Thyroid gland (tissue), 4 donors: ENCODE measurements around the gene PTPN18. TPM values are rescaled to one million over a fixed set of nuclear protein-coding genes. Genes with fewer than 3 reads are reported as not detected.

ENCODE experiments used
- DNase-seq, 2 donors: peaks; one replicate each; pipeline ENCODE4 v3.0.0-alpha.2; 2019
- H3K27ac ChIP-seq, 3 donors: fragments of 200-600 bp; sonication (generic); 1 replicate in 2 of 3; 2 replicates in 1 of 3; pipeline ENCODE4 v1.5.1; 2016 to 2019; ENCODE audit warnings: mild to moderate bottlenecking in 1 of 3, moderate library complexity in 1 of 3
- H3K27me3 ChIP-seq: fragments of 200-600 bp; sonication (generic); one replicate; pipeline ENCODE4 v1.5.1; 2019
- H3K36me3 ChIP-seq, 2 donors: fragments of 200-600 bp; sonication (generic); one replicate each; pipeline ENCODE4 v1.5.1; 2016 to 2019
- H3K4me1 ChIP-seq, 2 donors: fragments of 200-600 bp; sonication (generic); one replicate each; pipeline ENCODE4 v1.5.1; 2017 to 2019
- H3K4me3 ChIP-seq, 3 donors: fragments of 200-600 bp; sonication (generic); replicated peaks in 1 of 3; 1 replicate in 2 of 3; 2 replicates in 1 of 3; pipeline ENCODE4 v1.5.1; 2016; ENCODE audit warnings: mild to moderate bottlenecking in 1 of 3
- H3K9me3 ChIP-seq: fragments of 200-600 bp; sonication (generic); one replicate; pipeline ENCODE4 v1.5.1; 2017
- CTCF ChIP-seq, 6 experiments: fragments of 200-600 bp in 3 of 6; fragments of 450-650 bp in 3 of 6; sonication (generic) in 3 of 6; IDR thresholded peaks; one replicate each; pipeline ENCODE4 v1.5.1; 2016 to 2019; ENCODE audit warnings: antibody characterized with exemption in 6 of 6, mild to moderate bottlenecking in 2 of 6, inconsistent platforms in 1 of 6, moderate library complexity in 1 of 6
- POLR2A ChIP-seq, 2 donors: fragments of 450-650 bp; IDR thresholded peaks; one replicate each; pipeline ENCODE4 v1.6.1; 2017; ENCODE audit warnings: antibody characterized with exemption in 2 of 2, mild to moderate bottlenecking in 2 of 2, moderate library complexity in 1 of 2
- WGBS, 2 donors: methylation state at CpG; one replicate each; pipeline ENCODE4 v1.1.5; 2017; 5-methylcytosine and 5-hydroxymethylcytosine counted together
- intact Hi-C: fragments of 100-400 bp; cut with DNase I; formaldehyde crosslinking; loops from one replicate; pipeline ENCODE4 v1.15.1; 2023
- total RNA-seq, 4 donors: library from RNA; depleted of rRNA; stranded (reverse); fragments of >200 nt; gene quantifications; one replicate each; pipeline ENCODE4 v1.2.3, GENCODE V29; 2016

Gene PTPN18
- total RNA-seq, 4 donors from 2014 or later: 45.5 to 69.8 (median 57.4) TPM

DNA sequence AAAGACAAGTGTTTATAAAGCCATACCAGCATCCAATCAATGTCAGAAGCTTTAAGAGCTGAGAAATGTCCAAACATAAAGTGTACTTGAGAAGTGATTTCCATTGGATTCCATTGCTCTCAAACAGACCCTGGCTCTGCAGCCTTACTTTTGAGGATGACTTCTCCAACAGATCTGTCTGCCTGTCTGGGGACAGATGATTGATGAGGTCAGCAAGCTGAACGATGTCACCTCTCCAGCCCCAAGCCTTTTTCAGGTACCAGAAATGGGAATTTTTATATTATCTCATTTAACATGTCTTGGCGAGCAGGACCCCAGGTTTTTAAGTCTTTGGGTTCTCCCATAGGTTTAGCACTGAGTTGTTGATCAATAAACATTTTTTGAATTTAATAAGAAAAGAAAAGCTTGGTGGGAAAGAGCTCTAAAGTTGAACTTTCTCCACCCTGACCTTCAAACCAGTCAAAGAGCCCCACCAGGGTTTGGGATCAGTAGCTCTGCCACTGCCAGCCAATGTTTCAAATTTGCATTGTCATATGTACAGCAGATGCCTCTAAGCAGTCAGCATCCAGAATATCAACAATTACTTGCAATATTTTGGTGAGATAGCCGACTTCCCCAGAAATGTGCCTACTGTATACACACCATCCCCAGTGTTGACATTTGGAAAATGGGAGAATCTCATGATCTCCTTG is 22.5 kb downstream of the PTPN18 start:
- WGBS, 2 donors: 90 to 92% methylated on average over 3 of the region's 3 CpGs

DNA sequence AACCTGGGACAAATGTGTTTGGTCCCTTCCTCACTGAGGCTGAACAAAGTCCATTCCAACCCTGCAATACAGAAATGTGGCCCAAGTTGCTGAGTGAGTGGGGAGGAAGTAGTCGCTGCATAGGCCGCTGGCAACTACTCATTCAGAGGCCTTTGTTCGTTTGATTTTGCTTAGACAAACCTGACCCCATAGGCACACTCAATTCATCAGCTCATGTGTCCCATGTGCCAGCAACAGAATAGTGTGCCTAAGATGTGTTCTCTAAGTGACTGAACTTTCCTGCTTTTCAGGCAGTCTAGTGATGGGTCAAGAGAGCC is 23.0 kb downstream of the PTPN18 start:
- TF ChIP-seq POLR2A (IDR thresholded peaks at IDR 0.05): no peak
- TF ChIP-seq CTCF (IDR thresholded peaks at IDR 0.05): no peak
- WGBS, 2 donors: 88 to 90% methylated on average over 3 of the region's 3 CpGs
- Histone ChIP-seq H3K9me3 (no peaks in the 10 kb centered on the region), H3K27ac (no peak overlapping the region), H3K4me3 (no peak overlapping the region), H3K27me3 (no peaks in the 10 kb centered on the region), H3K36me3 (no peaks in the 10 kb centered on the region), H3K4me1 (peaks cover 0 to 10% of the 10 kb centered on the region in 2 donors)
- DNase-seq: no peak
- intact Hi-C loops: no loop called here

More for the DNA sequence above, 22.5 kb downstream of the PTPN18 start:
- Histone ChIP-seq H3K27ac (no peak overlapping the region), H3K9me3 (no peaks in the 10 kb centered on the region), H3K4me3 (no peak overlapping the region), H3K36me3 (no peaks in the 10 kb centered on the region), H3K27me3 (no peaks in the 10 kb centered on the region), H3K4me1 (peaks cover 5 to 14% of the 10 kb centered on the region in 2 donors)
- TF ChIP-seq POLR2A (IDR thresholded peaks at IDR 0.05): no peak
- no peak for TF ChIP-seq CTCF (IDR thresholded peaks at IDR 0.05)
- intact Hi-C loops: no loop called here
- DNase-seq: no peak

- H3K27ac ChIP-seq: no peak overlapping the region
- H3K9me3 ChIP-seq: no peaks in the 10 kb centered on the region
- 89 to 93% methylated on average over 11 of the region's 11 CpGs for WGBS, 2 donors
- DNase-seq: no peak
- H3K27me3 ChIP-seq: no peaks in the 10 kb centered on the region
- no peaks in the 10 kb centered on the region for H3K36me3 ChIP-seq
- TF ChIP-seq CTCF (IDR thresholded peaks at IDR 0.05) (no peak), POLR2A (IDR thresholded peaks at IDR 0.05) (no peak)
- intact Hi-C loops: no loop called here
- H3K4me1 ChIP-seq: no peaks in the 10 kb centered on the region
- no peak overlapping the region for H3K4me3 ChIP-seq
These were observed 24.5 kb downstream of the PTPN18 start for GRCh38 chr2:130380096-130380934.

DNA sequence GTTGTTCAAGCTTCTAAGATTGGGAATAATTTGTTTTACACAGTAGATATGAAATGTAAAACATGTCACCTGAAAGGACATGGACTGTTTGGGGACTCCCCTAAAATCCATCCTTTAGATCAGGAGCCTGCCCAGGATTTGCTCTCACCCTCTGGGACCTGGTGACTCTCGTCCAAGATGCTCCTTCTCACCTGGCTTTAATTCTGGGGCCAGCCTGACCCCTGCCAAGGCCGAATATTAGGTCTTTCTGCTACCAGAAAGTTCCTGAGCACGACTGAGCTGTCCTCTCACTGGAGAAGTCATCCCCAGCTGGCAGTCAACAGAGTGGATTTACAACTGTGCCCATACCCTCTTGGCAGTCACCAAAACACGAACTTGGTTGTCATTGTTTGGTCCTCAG is 25.3 kb downstream of the PTPN18 start:
- no peak overlapping the region for H3K27ac ChIP-seq
- no peaks in the 10 kb centered on the region for H3K27me3 ChIP-seq
- no peak for TF ChIP-seq POLR2A (IDR thresholded peaks at IDR 0.05)
- no peak for TF ChIP-seq CTCF (IDR thresholded peaks at IDR 0.05)
- no peaks in the 10 kb centered on the region for H3K4me1 ChIP-seq
- DNase-seq: no peak
- no peaks in the 10 kb centered on the region for H3K9me3 ChIP-seq
- intact Hi-C loops: no loop called here
- no peak overlapping the region for H3K4me3 ChIP-seq
- H3K36me3 ChIP-seq: no peaks in the 10 kb centered on the region
- 79 to 86% methylated on average over 4 of the region's 4 CpGs for WGBS, 2 donors

DNA sequence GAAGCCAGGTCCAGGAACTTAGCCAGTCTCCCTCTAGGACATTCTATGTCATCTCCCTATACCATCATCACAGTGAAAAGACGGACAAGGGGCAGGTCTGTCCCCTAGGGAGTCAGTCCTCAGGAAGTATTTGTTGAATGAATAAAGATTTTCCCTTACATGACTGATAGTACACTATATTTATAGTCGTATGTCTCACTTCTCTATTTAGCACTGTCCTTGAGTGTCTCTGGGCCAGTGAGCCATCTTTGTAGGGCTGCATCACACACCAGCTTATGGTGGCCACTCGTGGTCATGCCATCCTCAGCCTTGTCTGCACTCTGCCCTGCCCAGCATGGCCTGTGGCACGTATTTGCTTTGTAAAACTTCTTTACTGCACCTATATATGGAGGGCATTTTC is 25.8 kb downstream of the PTPN18 start:
- WGBS, 2 donors: 86 to 87% methylated on average over 4 of the region's 4 CpGs
- Histone ChIP-seq H3K4me3 (no peak overlapping the region), H3K36me3 (no peaks in the 10 kb centered on the region), H3K27me3 (no peaks in the 10 kb centered on the region), H3K27ac (no peak overlapping the region), H3K9me3 (no peaks in the 10 kb centered on the region), H3K4me1 (peaks cover 0 to 4% of the 10 kb centered on the region in 2 donors)
- intact Hi-C loops: no loop called here
- DNase-seq: no peak
- no peak for TF ChIP-seq POLR2A (IDR thresholded peaks at IDR 0.05)
- TF ChIP-seq CTCF (IDR thresholded peaks at IDR 0.05): no peak
